Mucosa of gallbladder (tissue), 1 donor: ENCODE data around the gene PTPRN2. TPM values are rescaled to one million over a fixed set of nuclear protein-coding genes. Genes with fewer than 3 reads are reported as not detected.

ENCODE experiments used
- DNase-seq: peaks from one replicate; pipeline ENCODE4 v3.0.0-alpha.2; 2020; ENCODE audit warnings: low spot score
- total RNA-seq: library from RNA; stranded (reverse); gene quantifications from one replicate; pipeline ENCODE4 v1.2.1, GENCODE V29; 2021
- donor health status: DM: no; HTN: no; CAD: no.

Gene PTPRN2
- total RNA-seq, 1 donor from 2014 or later, result 11.9 TPM

DNA sequence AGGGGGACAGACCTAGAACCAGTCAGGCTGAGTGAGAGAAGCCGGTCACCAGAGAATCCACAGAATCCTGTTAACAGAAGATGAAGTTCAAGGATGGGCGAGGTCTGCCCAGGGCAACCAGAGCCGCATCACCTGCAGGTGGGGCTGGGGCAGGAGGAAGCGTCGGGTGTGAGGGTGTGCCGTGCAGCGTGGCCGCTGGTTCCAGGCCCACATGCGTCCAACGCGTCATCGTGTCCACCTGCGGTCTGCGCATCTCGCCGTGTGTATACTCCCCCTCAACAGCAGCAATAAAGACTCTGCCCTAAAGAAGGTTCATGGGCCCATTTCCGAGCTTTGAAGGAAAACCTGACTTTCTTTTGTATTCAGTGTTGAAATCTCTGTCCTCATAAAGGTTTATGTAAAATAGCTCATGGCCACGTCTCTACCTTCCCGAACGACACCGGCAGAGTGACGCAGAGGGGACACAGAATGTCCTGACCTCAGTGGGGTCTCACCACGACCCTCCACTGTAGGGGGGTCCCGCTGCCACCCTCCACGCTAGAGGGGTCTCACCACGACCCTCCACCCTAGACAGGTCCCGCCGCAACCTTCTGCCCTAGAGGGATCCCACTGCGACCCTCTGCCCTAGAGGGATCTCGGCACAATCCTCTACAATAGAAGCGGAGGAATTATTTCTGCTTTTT, 446.9 kb downstream of the PTPRN2 start:
- DNase-seq, result no peak

DNA sequence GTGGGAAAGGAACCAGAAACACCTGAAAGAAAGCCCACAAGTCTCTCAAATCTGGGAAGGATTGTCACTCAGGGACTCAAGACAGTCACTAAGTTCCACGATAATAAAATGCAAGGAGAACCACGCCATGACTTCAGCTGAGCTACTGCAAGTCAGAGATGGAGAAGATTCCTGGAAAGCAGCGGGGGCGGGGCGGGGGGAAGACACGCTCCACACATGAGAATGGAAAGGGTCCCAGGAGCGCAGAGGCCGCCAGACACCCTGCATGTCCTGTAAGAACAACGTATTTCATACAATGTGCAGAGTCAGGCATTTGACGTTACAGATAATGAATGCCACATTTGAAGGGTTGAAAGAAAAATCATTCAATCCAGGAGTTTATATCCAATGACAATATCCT, 448.1 kb downstream of the PTPRN2 start:
- DNase-seq, result no peak

DNA sequence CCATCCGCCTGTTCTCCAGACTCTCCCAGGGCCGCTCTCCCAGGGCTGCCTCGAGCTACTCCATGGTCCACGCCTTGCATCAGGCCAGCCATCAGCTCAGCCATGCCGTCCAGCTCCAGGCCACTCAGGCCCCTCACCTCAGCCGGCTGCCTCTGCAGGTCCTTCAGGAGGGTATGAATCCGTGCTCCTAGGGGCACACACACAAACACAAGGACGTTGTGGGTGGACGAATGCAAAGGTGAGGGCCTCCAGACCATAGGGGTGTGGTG, 449.4 kb downstream of the PTPRN2 start:
- no peak for DNase-seq

DNA sequence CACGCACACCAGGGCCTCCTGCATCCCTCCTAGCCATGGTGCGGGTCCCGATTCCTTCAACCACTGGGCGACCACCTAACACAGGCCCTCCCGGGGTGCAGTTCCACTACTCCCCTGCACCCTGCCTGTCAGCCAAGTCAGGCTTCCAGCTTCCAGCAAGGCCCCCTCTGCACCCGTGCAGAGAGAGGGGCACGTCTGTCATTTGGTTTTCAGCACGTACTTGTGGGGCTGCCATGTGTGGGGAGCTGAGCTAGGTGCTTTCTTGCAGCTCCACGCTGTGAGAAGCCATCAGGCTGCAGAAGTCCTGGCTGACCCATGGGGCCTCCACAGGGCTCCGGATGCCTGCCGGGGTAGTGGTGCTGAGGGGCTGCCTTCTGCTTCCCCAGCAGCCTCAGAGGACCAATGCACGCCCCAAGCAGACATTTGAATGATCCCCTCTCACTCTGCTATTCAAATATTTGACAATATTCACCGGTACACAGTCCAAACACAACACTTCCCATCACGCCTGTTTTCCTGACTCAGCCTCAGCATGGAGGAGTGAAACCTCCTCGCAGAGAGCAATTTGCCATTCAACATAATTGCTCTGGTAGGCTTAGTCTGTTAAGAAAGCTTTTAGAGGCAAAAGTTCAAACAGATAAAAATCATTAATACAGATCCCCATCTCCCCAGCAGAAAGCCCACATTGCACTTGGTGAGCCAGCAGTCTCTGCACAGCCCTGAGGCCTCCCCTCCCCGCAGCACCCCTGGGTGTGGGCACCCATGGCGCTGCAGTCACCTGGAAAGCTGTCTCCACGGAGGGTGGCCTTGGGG, 449.9 kb downstream of the PTPRN2 start:
- DNase-seq, result no peak

DNA sequence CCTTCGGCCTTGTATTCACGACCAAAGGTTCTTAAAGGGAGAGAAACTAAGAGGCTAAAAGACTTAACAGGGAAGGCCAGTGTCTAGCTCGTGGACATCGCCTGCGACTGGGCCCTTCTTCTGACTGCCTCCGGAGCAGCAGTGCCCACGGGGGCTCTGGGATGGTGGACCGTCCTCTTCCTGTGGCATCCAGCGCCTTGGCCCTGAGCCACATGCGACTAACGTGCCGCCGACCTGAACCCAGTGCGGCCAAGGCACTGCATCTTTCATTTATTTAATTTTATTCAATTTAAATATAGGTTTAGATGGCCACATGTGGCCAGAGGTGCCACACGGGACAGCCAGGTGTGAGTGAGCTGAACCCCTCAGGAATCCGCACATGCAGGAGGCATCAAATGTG, 451.7 kb downstream of the PTPRN2 start:
- no peak for DNase-seq

DNA sequence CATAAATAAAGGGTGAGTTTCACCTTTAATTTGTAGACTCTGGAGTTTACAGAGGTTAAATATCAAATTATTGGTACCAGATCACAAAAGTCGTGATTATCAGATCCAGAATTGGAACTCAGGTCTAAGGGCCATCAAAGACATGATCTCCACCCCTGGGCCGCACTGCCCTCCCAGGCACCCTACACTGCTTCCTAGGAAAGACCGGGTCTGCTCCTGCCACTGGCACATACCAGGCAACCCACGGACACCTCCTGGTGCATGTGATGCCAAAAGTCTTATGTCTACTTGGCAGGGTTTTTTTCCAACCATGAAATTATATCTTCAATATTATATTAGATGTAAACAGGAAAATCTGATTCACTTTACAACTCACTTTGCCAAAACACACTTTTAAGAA, 452.8 kb downstream of the PTPRN2 start:
- DNase-seq, result no peak

DNA sequence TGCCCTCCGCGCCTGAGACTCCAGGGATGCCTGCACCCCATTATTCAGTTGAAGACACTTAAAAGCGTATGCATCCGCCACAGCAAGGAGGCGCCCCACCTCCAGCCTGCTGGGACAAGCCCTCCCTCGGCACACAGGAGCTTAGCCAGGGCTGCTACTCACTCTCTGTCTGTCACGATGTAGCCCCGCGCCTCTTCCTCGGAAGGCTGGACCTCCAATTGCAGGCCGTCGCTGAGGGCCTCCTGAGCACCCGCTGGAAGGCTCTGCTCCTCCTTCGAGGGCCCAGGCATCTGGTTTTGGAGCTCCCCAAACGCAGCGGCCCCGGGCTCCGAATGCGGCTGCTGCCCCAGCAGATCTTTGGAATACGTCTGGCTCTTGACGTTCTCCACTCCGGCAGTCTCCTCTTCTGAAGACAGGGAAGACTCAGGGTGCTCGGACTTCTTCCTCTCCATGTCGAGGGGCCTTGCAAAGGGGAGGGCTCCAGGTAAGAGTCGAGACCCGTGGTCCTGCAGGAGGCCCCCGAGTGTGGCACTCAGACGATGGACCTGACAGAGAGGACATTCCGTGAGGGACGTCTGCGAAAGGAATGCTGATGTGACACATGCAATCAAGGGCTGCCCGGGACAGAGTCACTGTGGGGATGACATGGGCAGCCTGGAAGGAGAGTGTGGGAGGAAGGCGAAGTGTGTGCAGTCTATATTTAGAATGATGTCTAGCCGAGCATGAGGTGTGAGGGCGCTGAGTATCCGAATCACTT, 453.9 kb downstream of the PTPRN2 start:
- no peak for DNase-seq

DNA sequence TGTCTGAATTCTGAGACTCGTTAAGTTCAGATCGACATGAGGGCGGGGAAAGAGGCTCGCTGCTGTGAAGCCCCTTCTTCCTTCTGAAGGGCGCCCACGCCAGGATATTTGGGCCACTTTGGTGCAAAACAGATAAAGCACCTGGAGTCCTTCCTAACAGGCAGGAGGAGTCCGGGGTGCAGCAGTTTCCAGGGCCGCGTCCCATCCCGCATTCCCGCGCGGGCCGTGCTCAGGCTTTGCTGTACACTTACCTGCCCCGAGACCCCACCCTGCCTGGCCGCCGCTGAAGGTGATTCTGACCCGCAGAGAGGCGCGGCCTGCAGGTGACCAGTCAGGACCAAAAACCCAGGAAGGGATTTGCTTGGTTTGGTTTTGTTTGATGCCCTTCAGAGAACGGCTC, 454.6 kb downstream of the PTPRN2 start:
- no peak for DNase-seq

DNA sequence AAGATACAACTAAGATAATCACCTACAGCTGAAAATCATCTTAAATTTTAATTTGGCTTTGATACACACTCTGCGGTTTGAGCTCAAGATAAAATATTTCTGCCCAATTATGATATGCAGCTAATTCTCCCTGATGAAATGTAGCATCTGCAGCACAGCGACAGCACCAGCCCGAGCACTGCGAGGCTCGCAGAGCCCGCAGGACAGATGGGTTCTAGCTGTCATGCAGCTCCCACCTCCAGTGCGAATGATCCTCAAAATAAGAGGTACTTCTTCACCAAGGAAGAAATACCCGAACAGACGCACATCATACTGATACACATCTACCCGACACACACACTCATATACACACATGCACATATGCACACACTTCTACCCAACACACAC, 457.6 kb downstream of the PTPRN2 start:
- DNase-seq, result no peak

DNA sequence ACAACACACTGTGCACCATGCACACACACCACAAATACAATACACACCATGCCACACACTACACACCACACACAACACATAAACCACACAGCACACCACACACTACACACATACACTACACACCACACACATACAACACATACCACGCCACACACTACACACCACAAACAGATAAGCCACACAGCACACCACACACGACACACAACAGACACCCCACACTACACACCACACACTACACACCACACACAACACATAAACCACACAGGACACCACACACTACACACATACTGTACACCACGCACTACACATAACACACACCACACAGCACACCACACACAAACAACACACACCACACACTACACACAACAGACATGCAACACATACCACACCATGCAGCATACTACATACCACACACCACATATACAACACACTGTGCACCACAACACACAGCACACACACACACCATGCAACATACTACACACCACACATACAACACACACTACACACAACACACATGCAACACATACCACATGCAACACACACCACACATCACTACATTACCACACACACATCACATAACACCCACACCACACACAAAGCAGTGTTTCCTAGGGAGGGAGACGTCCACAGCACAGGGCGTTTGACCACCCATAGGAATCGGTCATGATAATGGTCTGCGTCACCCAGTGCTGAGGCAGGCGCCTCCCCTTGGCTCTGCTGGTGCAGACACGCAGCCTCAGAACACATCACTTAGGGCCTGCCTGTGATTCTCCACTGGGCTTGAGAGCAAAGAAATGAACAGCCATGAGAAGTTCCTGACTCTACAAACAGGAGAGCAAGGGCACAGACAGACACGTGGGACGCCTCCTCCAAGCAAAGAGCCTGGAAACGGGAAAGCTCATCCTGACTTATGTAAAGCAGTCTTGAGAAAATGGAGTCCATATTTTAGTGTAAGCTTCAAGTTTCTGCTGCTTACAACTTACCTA, 458.3 kb downstream of the PTPRN2 start:
- no peak for DNase-seq

DNA sequence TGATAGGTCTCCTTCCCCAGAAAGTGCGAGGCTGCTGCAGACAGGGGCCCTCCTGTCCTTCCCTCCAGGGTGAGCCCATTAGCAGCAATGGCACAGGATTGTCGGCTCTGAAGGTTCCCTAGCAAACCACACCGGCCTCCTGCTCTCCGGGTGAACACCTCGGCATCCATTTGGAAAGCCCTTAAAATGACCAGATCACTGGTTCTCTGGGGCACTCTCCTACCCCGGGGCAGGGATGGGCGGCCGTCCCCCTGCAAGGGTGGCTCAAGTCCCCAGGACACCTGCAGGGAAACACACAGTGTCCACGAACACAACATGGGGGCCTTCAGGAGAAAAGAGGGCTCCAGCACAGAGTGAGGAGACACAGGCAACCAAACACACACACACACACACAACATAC, 459.1 kb downstream of the PTPRN2 start:
- DNase-seq, result no peak

DNA sequence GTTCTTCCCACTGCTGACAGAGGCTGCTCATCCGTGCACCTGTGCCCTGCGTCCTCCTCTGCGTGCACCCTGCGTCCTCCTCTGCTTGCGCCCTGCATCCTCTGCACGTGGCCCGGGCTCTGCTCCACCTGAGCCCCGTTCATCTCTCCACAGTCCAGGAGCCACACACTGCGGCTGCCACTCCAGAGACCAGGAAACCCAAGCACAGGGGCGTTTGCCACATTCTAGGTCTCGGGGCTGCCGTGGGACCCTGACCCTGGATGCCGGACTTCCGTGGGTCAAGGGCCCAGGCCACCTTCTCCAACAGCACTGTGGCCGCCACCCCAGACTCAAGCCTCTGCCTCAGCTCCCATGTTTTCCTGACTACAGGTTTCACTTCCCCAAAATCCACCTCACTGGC, 460.4 kb downstream of the PTPRN2 start:
- no peak for DNase-seq

DNA sequence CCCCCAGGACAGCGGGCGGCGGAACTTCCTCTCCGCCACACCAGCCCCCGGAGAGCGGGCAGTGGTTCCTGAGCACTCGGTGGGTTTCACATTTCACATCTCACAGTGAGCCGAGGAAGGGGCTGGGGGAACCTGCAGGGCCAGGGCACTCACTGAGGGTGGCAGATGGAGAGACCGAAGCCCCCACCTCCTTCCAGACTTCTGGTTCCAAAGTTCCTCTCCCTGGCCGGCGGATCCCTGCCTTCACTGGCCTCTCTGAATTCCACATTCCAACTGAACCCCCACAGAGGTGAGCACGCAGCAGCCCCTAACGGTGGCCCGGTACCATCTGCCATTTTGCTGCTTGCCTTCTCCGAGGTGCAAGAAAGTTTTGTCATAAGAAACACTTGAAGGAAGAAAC, 461.0 kb downstream of the PTPRN2 start:
- DNase-seq, result no peak

DNA sequence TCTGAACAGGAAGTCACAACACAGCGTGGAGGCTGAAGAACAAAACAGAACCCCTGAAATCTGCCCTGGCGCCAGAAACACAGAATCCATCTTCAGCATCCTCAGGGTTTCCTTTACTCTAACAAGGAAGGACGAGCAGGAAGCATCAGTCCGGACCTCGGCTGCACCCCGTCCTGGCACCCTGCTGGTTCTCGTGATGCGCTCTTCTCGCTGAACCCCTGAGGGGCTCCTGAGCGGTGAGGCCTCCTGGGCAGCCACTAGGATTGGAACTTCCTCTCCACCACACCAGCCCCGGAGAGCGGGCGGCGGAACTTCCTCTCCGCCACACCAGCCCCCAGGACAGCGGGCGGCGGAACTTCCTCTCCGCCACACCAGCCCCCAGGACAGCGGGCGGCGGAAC, 461.9 kb downstream of the PTPRN2 start:
- no peak for DNase-seq

DNA sequence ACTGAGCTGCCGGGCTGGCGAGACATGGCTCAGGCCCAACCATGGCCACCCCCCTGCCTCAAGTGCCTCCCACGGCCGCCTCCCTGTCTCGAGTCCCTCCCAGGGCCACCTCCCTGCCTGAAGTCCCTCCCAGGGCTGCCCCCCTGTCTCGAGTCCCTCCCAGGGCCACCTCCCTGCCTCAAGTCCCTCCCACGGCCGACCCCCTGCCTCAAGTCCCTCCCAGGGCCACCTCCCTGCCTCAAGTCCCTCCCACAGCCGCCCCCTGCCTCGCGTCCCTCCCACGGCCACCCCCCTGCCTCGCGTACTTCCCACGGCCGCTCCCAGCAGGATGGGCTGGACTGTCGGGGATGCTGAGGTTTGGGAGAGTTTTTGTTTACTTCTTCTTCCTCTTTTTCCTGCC, 462.5 kb downstream of the PTPRN2 start:
- no peak for DNase-seq

DNA sequence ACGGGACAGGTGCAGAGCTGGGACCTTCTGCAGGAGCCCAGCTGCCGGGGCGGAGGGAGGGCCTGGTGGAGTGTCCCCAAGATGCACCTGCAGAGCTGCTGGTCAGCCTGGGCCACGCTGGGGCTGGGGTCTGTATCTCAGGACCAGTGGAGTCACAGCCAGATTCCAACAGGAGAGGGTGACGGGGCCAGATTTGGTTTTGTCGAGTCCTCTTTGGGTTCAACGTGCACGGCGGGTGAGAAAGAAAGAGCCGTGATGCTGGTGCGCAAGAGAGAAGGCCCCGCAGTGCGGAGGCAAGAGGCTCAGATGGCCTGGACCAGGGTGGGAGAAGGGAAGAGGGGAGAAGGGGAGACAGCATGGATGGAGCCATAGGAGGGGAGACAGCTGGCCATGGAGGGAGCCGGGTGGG, 462.9 kb downstream of the PTPRN2 start:
- no peak for DNase-seq

DNA sequence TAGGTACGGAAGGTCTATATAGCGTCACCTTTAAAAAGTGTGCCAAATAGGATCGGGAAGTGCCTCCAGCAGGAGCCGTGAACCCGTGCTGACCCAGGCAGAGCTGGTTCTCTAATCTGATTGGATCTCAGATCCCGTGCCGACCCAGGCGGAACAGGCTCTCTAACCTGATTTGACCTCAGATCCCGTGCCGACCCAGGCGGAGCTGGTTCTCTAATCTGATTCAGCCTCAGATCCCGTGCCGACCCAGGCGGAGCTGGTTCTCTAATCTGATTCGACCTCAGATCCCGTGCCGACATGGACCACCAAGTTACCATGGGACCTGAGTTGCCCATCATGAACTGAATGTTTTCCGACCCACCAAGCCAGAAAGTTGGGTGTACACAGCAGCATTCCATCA, 463.9 kb downstream of the PTPRN2 start:
- DNase-seq, result no peak

DNA sequence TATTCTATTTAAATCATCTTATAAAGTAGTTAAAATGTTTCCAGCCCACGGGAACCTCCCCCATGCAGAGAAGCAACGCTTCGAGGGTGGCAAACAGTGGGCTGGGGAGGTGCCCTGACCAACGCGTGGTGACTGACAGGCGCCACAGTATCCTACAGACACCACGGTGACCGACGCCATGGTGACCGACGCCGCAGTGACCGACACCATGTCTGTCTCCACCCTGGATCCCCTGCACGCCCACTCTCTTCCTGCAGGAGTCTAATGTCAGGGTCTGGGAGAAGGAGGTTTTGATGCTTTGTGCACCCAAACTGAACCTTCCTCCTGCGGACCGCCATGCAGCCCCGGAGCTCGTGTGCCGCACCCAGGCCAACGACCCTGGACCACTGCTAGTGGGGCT, 464.4 kb downstream of the PTPRN2 start:
- DNase-seq, result no peak

DNA sequence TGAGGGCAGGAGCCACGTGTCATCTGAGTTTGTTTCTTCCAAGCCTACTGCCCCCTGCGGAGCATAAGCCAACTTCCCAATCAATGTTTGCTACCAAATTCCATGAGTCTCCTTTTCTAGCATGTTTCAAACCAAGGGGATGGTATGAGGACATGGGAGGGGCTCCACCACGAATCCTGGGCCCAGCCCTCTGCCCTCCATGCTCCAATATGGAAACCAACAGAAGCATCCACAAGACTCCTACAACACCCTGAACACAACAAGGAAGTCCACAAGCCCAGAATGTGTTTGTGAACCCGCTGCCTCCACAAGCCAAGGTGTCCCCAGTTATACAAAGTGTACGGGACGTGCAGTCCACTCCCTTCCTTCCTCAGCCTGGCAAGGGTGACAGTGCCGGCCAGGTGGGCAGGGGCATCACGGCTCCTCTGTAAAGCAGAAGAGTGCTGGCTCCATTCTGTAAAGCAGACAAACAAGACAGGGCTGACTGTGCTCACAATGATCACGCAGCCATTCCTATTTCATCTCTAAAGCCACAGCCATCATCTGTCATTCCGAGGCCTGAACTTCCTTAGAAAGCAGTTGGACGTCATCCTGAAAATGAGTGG, 466.1 kb downstream of the PTPRN2 start:
- no peak for DNase-seq

DNA sequence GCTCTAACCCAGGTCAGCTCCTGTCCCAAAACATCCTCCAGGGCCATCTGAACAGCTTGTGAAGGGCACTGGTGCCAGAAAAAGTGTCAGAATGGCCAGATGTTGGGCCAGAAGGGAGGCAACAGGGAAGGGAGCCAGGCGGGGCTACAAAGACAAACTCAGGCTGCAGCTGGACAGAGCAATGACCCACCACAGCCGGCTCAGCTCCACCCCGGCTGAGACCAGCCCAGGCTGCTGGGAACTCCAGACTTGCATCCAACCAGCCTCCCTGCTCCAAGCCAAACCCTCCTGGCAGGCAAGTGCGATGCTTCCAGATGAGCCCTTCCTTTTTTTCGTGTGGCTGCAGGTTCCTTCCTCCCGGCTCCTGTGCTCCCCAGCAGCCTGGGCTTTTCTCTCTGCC, 466.9 kb downstream of the PTPRN2 start:
- no peak for DNase-seq

DNA sequence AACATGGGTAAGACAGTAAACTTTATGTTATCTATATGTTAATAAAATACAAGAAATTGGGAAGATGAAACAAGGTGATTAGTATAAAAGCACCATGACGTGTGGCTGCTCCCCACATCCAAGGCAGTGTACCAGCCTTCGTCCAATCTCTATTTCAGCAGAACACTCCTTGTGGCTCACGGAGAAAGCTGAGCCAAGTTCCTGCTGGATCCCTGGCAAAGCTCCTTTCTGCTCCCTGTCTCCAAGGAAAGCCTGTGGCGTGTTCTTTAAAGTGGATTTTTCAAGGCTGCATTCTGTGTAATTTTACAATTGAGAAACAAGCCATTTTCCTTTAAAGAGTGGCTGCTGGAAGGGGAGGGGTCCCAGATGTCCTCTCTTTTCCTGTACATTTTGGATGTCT, 467.3 kb downstream of the PTPRN2 start:
- no peak for DNase-seq
